Measurements from ENCODE around the gene P3H3. TPM values are rescaled to one million over a fixed set of nuclear protein-coding genes. Genes with fewer than 3 reads are reported as not detected.

The P3H3 gene
- total RNA-seq, 4 donors from 2014 or later: 0.66 to 4.7 (median 1.5) TPM

DNA sequence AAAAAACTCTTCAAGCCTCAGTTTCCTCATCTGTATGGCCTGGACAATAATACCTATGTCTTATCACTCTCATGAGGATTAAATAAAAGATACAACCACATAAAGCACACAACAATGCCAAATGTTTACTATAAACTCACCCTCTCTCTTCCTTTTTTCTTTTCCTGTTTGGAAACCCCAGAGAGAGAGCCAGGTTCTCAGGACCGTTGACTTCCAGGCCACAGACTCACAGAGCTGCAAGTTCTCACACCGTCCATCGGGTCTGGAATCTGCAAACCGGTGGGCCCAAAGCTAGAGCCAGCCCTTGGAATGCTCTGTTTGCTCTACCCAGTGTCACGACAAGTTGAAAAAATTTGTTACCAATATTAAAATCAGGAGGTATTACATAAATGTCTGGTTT lies 43.4 kb upstream of the P3H3 start:
- ATAC-seq (no peak), DNase-seq (no peak)
- no peak overlapping the region for H3K27ac ChIP-seq
- H3K9me3 ChIP-seq: no peaks in the 10 kb centered on the region
- H3K4me3 ChIP-seq: no peak overlapping the region
- TF ChIP-seq, protein P1, sequence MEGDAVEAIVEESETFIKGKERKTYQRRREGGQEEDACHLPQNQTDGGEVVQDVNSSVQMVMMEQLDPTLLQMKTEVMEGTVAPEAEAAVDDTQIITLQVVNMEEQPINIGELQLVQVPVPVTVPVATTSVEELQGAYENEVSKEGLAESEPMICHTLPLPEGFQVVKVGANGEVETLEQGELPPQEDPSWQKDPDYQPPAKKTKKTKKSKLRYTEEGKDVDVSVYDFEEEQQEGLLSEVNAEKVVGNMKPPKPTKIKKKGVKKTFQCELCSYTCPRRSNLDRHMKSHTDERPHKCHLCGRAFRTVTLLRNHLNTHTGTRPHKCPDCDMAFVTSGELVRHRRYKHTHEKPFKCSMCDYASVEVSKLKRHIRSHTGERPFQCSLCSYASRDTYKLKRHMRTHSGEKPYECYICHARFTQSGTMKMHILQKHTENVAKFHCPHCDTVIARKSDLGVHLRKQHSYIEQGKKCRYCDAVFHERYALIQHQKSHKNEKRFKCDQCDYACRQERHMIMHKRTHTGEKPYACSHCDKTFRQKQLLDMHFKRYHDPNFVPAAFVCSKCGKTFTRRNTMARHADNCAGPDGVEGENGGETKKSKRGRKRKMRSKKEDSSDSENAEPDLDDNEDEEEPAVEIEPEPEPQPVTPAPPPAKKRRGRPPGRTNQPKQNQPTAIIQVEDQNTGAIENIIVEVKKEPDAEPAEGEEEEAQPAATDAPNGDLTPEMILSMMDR (IDR thresholded peaks at IDR 0.05 in 4 of 5, conservative IDR thresholded peaks at IDR 0.05 in 1 of 5): no peak
- no peak for TF ChIP-seq POLR2A (IDR thresholded peaks at IDR 0.05)
- H3K27me3 ChIP-seq: no peaks in the 10 kb centered on the region
- H3K4me1 ChIP-seq: no peaks in the 10 kb centered on the region
- intact Hi-C loops (cut with DNase I; ENCODE audit: low total_unique reads): no loop called here
- in situ Hi-C loops (cut with MboI; ENCODE audit: low sequenced_read_pairs in 4 of 4): loop anchor here in 2 of 4 donors (5.0 kb wide), 2 partner anchors 42 to 47 kb away; no protein-coding TSS in a partner anchor
- no peaks in the 10 kb centered on the region for H3K36me3 ChIP-seq

DNA sequence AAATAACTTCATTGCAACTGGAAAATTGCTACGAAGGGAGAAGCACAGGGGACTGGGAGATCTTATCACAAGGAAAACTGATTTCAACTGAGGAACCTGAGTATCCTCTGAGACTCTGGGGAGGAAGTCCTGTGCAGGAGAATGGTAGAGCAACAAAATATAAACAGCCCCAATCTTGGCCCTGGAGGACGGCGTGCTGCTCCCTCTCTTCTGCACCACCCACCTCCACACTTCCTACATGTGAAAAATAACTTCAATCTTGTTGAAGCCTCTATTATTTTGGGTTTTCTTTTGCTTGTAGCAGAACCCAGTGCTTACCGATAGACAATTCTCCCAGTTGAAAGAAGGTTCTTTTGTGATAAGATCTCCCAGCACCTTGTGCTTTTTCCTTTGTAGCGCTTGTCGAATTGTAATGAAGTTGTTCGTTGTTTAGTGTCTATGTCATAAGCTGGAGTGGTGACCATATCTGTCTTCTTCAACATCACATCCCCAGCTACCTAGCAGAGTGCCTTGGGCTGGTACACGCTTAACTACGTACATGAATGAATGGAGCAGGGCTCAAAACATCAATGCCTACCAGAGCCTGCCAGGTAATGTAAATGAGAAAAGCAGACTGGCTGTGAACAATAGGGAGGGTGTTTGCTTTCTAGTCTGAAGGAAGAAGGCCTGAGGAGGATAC lies 41.7 kb upstream of the P3H3 start:
- in situ Hi-C loops (cut with MboI; ENCODE audit: low sequenced_read_pairs in 4 of 4) (no loop called here), intact Hi-C loops (cut with DNase I; ENCODE audit: low total_unique reads) (no loop called here)
- Histone ChIP-seq H3K27me3 (no peaks in the 10 kb centered on the region), H3K4me1 (no peaks in the 10 kb centered on the region), H3K9me3 (no peaks in the 10 kb centered on the region), H3K27ac (no peak overlapping the region), H3K36me3 (no peaks in the 10 kb centered on the region), H3K4me3 (no peak overlapping the region)
- ATAC-seq: no peak
- no peak for DNase-seq
- TF ChIP-seq, protein P1 (IDR thresholded peaks at IDR 0.05 in 4 of 5, conservative IDR thresholded peaks at IDR 0.05 in 1 of 5): no peak
- TF ChIP-seq POLR2A (IDR thresholded peaks at IDR 0.05): no peak

DNA sequence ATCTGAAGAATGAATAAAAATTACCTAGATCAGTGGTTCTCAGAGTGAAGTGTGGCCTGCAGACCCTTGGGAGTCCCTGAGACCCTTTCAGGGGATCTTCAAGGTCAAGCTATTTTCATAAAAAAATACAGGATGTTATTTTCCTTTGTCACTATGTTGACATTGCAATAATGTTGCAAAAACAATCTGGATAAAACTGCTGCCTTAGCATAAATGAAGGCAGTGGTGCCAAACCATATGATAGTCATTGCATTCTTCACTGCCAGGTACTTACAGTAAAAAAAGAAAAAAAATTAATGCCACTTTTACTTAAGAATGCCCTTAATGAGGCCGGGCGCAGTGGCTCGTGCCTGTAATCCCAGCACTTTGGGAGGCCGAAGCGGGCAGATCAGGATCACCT lies 40.9 kb upstream of the P3H3 start:
- in situ Hi-C loops (cut with MboI; ENCODE audit: low sequenced_read_pairs in 4 of 4): no loop called here
- no peak overlapping the region for H3K27ac ChIP-seq
- no peaks in the 10 kb centered on the region for H3K4me1 ChIP-seq
- no peak overlapping the region for H3K4me3 ChIP-seq
- H3K9me3 ChIP-seq: no peaks in the 10 kb centered on the region
- no peaks in the 10 kb centered on the region for H3K27me3 ChIP-seq
- DNase-seq (no peak), ATAC-seq (no peak)
- TF ChIP-seq, protein P1 (IDR thresholded peaks at IDR 0.05 in 4 of 5, conservative IDR thresholded peaks at IDR 0.05 in 1 of 5): no peak
- no peak for TF ChIP-seq POLR2A (IDR thresholded peaks at IDR 0.05)
- H3K36me3 ChIP-seq: no peaks in the 10 kb centered on the region
- intact Hi-C loops (cut with DNase I; ENCODE audit: low total_unique reads): no loop called here

DNA sequence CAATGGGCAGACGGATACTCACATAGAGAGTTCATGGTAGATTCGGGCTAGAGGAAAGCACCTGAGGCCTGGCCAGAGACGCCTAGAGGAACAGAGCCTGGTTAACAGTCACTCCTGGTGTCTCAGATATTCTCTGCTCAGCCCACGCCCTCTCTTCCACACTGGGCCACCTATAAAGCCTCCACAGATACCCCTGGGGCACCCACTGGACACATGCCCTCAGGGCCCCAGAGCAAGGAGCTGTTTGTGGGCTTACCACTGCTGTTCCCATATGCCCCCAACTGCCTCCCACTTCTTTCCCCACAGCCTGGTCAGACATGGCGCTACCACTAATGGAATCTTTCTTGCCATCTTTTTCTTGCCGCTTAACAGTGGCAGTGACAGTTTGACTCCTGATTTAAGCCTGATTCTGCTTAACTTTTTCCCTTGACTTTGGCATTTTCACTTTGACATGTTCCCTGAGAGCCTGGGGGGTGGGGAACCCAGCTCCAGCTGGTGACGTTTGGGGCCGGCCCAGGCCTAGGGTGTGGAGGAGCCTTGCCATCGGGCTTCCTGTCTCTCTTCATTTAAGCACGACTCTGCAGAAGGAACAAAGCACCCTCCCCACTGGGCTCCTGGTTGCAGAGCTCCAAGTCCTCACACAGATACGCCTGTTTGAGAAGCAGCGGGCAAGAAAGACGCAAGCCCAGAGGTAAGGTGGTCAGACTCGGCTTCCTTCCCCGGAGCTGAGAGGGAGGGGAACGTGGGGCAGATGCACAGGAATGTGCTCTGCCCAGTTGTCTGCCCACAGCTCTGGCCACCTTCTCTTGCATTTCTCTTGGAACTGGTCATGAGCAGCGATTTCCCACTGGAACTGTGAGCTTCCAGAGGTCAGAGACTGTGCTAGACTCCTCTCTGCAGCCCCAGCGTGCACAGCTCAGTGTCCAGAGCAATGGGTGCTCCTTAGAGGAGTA lies 39.0 kb upstream of the P3H3 start, which contains the start of gene CD4:
TSS of gene CD4 (plus strand) at position 557 of the 953 bp plus-strand sequence. CDS start 10,611 bp downstream, outside the sequence.
- ATAC-seq: peak in 1 of 2 donors; percentile 21
- H3K36me3 ChIP-seq: no peaks in the 10 kb centered on the region
- in situ Hi-C loops (cut with MboI; ENCODE audit: low sequenced_read_pairs in 4 of 4): no loop called here
- H3K27ac ChIP-seq: no peak within 1 kb of the TSS
- H3K4me1 ChIP-seq: no peaks in the 10 kb centered on the region
- intact Hi-C loops (cut with DNase I; ENCODE audit: low total_unique reads): no loop called here
- H3K27me3 ChIP-seq: no peaks in the 10 kb centered on the region
- DNase-seq: peak; percentile 39 to 51
- H3K9me3 ChIP-seq: no peaks in the 10 kb centered on the region
- peak within 1 kb of the TSS in 1 of 4 donors; percentile 20 for H3K4me3 ChIP-seq
- peak in 1 of 2 donors; percentile 30 for TF ChIP-seq POLR2A (IDR thresholded peaks at IDR 0.05)
- TF ChIP-seq, protein P1 (IDR thresholded peaks at IDR 0.05 in 4 of 5, conservative IDR thresholded peaks at IDR 0.05 in 1 of 5): no peak
